GM18511 (cell line): Measurements from ENCODE around the gene ARHGEF28.

Experiments
- ATAC-seq: cut with Tn5 transposase; IDR thresholded peaks from one replicate; pipeline ENCODE4 v1.9.1; 2021; ENCODE audit warnings: mild to moderate bottlenecking, moderate library complexity; ENCODE audit not compliant: unreplicated experiment

The ARHGEF28 gene

GRCh38 chr5:73770172-73771025, 144.4 kb downstream of the ARHGEF28 start:
- no peak for ATAC-seq

- no peak for ATAC-seq
Measured at GRCh38 chr5:73774924-73775323, 148.9 kb downstream of the ARHGEF28 start.

- ATAC-seq, result no peak
Measured at GRCh38 chr5:73776405-73776804, 150.4 kb downstream of the ARHGEF28 start.

GRCh38 chr5:73777192-73777591, 151.2 kb downstream of the ARHGEF28 start:
- no peak for ATAC-seq

- ATAC-seq, result no peak
Measured at GRCh38 chr5:73780302-73781080, 154.5 kb downstream of the ARHGEF28 start.

GRCh38 chr5:73781107-73781768, 155.2 kb downstream of the ARHGEF28 start:
- no peak for ATAC-seq

GRCh38 chr5:73783828-73784227, 157.8 kb downstream of the ARHGEF28 start:
- ATAC-seq, result no peak

GRCh38 chr5:73786043-73786831, 160.2 kb downstream of the ARHGEF28 start:
- no peak for ATAC-seq

GRCh38 chr5:73789851-73790281, 163.9 kb downstream of the ARHGEF28 start:
- ATAC-seq, result no peak

GRCh38 chr5:73791389-73791788, 165.4 kb downstream of the ARHGEF28 start:
- ATAC-seq, result no peak

- ATAC-seq, result no peak
Measured at GRCh38 chr5:73792687-73793320, 166.8 kb downstream of the ARHGEF28 start.

- no peak for ATAC-seq
Measured at GRCh38 chr5:73793911-73794310, 167.9 kb downstream of the ARHGEF28 start.

- ATAC-seq, result peak; percentile 66
Measured at GRCh38 chr5:73796164-73797131, 170.5 kb downstream of the ARHGEF28 start.

GRCh38 chr5:73797132-73797510, 171.1 kb downstream of the ARHGEF28 start:
- no peak for ATAC-seq

- no peak for ATAC-seq
Measured at GRCh38 chr5:73799401-73799972, 173.5 kb downstream of the ARHGEF28 start.

- ATAC-seq, result no peak
Measured at GRCh38 chr5:73801686-73802085, 175.7 kb downstream of the ARHGEF28 start.

GRCh38 chr5:73805449-73805848, 179.5 kb downstream of the ARHGEF28 start:
- ATAC-seq, result no peak

- no peak for ATAC-seq
Measured at GRCh38 chr5:73808911-73809310, 182.9 kb downstream of the ARHGEF28 start.

- ATAC-seq, result no peak
Measured at GRCh38 chr5:73810429-73810828, 184.4 kb downstream of the ARHGEF28 start.
